ENCODE measurements around the gene NFIL3.

Gene NFIL3

GRCh38 chr9:91421128-91421765 is 2.4 kb downstream of the NFIL3 start:
- DNase-seq = peak in 1 of 2 donors; percentile 39

- DNase-seq = no peak
These were observed 3.0 kb downstream of the NFIL3 start for GRCh38 chr9:91420501-91421127.

GRCh38 chr9:91419222-91420191 is 4.1 kb downstream of the NFIL3 start:
- peak in 1 of 2 donors; percentile 43 for DNase-seq

- DNase-seq = no peak
These were observed 5.4 kb downstream of the NFIL3 start for GRCh38 chr9:91418215-91418610.

- no peak for DNase-seq
These were observed 5.9 kb downstream of the NFIL3 start for GRCh38 chr9:91417602-91418214.

- DNase-seq = no peak
These were observed 7.4 kb downstream of the NFIL3 start for GRCh38 chr9:91416096-91416712.

- DNase-seq = no peak
These were observed 8.3 kb downstream of the NFIL3 start for GRCh38 chr9:91415290-91415689.

- DNase-seq = no peak
These were observed 10.7 kb downstream of the NFIL3 start for GRCh38 chr9:91412941-91413340.

GRCh38 chr9:91411096-91411771 is 12.4 kb downstream of the NFIL3 start:
- DNase-seq = no peak

- no peak for DNase-seq
These were observed 13.5 kb downstream of the NFIL3 start for GRCh38 chr9:91410161-91410560.

GRCh38 chr9:91408475-91408874 is 15.2 kb downstream of the NFIL3 start:
- no peak for DNase-seq

- DNase-seq = no peak
These were observed 15.9 kb downstream of the NFIL3 start for GRCh38 chr9:91407580-91408318.

- DNase-seq = no peak
These were observed 18.1 kb downstream of the NFIL3 start for GRCh38 chr9:91405343-91406077.

GRCh38 chr9:91403665-91404543 is 19.7 kb downstream of the NFIL3 start:
- no peak for DNase-seq

GRCh38 chr9:91398926-91399325 is 24.7 kb downstream of the NFIL3 start:
- DNase-seq = no peak

GRCh38 chr9:91395553-91396471 is 27.8 kb downstream of the NFIL3 start:
- DNase-seq = peak in 1 of 2 donors; percentile 33

GRCh38 chr9:91395106-91395552 is 28.5 kb downstream of the NFIL3 start:
- DNase-seq = no peak

- no peak for DNase-seq
These were observed 29.8 kb downstream of the NFIL3 start for GRCh38 chr9:91393826-91394225.
